Heart left ventricle (tissue), 16 donors: ENCODE data around the gene EIF2AK3. TPM values are rescaled to one million over a fixed set of nuclear protein-coding genes. Genes with fewer than 3 reads are reported as not detected.

Experiments
- ATAC-seq, 4 donors: fragments of 200-7000 bp; cut with Tn5 transposase; one replicate each; pipeline ENCODE4 v1.9.1; 2020 to 2022; ENCODE audit warnings: moderate library complexity in 4 of 4, mild to moderate bottlenecking in 3 of 4, moderate number of reproducible peaks in 1 of 4
- DNase-seq, 5 donors: peaks; one replicate each; pipeline ENCODE4 v3.0.0-alpha.2; 2020
- H3K27ac ChIP-seq, 12 donors: fragments of 200-600 bp; sonication (generic) in 4 of 12; one replicate each; pipeline versions ENCODE4 v1.5.0 to v1.8.0; 2016 to 2022; ENCODE audit warnings: mild to moderate bottlenecking in 2 of 12
- H3K27me3 ChIP-seq, 9 donors: fragments of 200-600 bp; sonication (generic) in 2 of 9; one replicate each; pipeline versions ENCODE4 v1.5.1 to v1.8.0; 2016 to 2022; ENCODE audit warnings: mild to moderate bottlenecking in 3 of 9
- H3K36me3 ChIP-seq, 9 donors: fragments of 200-600 bp; sonication (generic) in 2 of 9; one replicate each; pipeline versions ENCODE4 v1.5.0 to v1.8.0; 2018 to 2022; ENCODE audit warnings: mild to moderate bottlenecking in 2 of 9
- H3K4me1 ChIP-seq, 12 donors: fragments of 200-600 bp; sonication (generic) in 4 of 12; one replicate each; pipeline versions ENCODE4 v1.5.0 to v1.8.0; 2016 to 2022; ENCODE audit warnings: mild to moderate bottlenecking in 3 of 12
- H3K4me3 ChIP-seq, 12 donors: fragments of 200-600 bp; sonication (generic) in 4 of 12; one replicate each; pipeline versions ENCODE4 v1.5.0 to v1.8.0; 2017 to 2022; ENCODE audit warnings: mild to moderate bottlenecking in 9 of 12, moderate library complexity in 4 of 12
- H3K9me3 ChIP-seq, 12 donors: fragments of 200-600 bp; sonication (generic) in 4 of 12; one replicate each; pipeline versions ENCODE4 v1.5.0 to v1.8.0; 2016 to 2022; ENCODE audit warnings: mild to moderate bottlenecking in 1 of 12
- POLR2A ChIP-seq, 2 donors: fragments of 450-650 bp; IDR thresholded peaks; one replicate each; pipeline ENCODE4 v1.6.1; 2017; ENCODE audit warnings: antibody characterized with exemption in 2 of 2, mild to moderate bottlenecking in 2 of 2, moderate library complexity in 2 of 2
- WGBS, 4 donors: extraction: QIAGEN DNeasy Blood & Tissue Kit in 2 of 4; methylation state at CpG; one replicate each; pipeline versions ENCODE4 v1.1.5 to v1.1.7; 2013 to 2018; 5-methylcytosine and 5-hydroxymethylcytosine counted together
- intact Hi-C, 10 donors: fragments of 100-400 bp; cut with DNase I; formaldehyde crosslinking; loops; one replicate each; pipeline versions ENCODE4 v1.11.1 to v1.14.2; 2022
- polyA plus RNA-seq, 2 donors: library from polyadenylated mRNA; stranded (reverse); fragments of 200-250 nt; gene quantifications; one replicate each; pipeline ENCODE4 v1.2.3, GENCODE V29; 2013
- total RNA-seq, 9 donors: library from RNA; depleted of rRNA in 2 of 9; stranded (reverse); fragments of >200 nt in 2 of 9; fragmentation: NEBNext Ultra II Directional in 3 of 9; extraction: Animal tissue kit (Norgen Biotek cat#: 25700) in 3 of 9; gene quantifications; one replicate each; pipeline versions ENCODE4 v1.1.0 to v1.2.4, GENCODE V29; 2016 to 2023
- TF ChIP-seq, protein P1 (sequence below), 12 donors: fragments of 200-600 bp; sonication (generic) in 4 of 12; IDR thresholded peaks; one replicate each; pipeline versions ENCODE4 v1.5.0 to v1.8.0; 2018 to 2022; ENCODE audit warnings: antibody characterized with exemption in 12 of 12, mild to moderate bottlenecking in 5 of 12
- donor health status: ischemic (EF 13 %, LVEDD 7.1; RV severe dilation, severe dysfunction).
- donor health status: healthy with polysubstance abuse.
- donor health status: DM: no; HTN: yes; CAD: no.
- donor health status: DM: no; HTN: no; CAD: no.
- donor health status: ischemic (EF 25% LVEDD 6.9; RV normal size, moderate dysfunction).
- donor health status: ischemic (EF 25% LVEDD 5.7; RV mildly dilated, moderate dysfunction).
- donor health status: healthy.
- donor health status: DM: yes; HTN: yes; CAD: no.
- donor health status: ischemic (EF 35%, LVEDD 5.7; RV mildly dilated, moderate dysfunction).
- donor health status: nonischemic (EF 11% LVEDD 7.7; RV severe dilation, severe dysfunction).
- donor health status: DM: yes; HTN: yes; CAD: no.
- donor health status: PGD.
- donor health status: ischemic (EF 29% LVEDD 5.4; RV normal size, mild dysfunction).
- donor health status: nonischemic (EF 23%, LVEDD 6.1; RV moderate dilation, normal function).

The EIF2AK3 gene
- total and polyA plus RNA-seq, 11 donors: 2.7 to 29.9 (median 10.9) TPM

DNA sequence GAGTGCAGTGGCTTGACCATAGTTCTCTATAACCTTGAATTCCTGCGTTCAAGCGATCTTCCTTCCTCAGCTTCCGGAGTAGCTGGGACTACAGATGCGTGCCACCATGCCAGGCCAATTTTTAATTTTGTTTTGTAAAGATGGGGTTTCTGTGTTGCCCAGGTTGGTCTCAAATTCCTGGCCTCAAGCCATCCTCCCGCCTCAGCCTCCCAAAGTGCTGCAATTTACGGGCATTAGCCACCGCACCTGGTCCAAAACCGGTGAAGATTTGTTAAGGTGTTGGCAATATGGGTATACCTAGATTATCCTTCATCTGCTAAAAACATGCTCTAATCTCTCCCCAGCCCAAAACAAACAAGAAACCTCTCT, 1.3 kb upstream of the EIF2AK3 start:
- no peaks in the 10 kb centered on the region for H3K27me3 ChIP-seq
- H3K36me3 ChIP-seq: no peaks in the 10 kb centered on the region
- H3K27ac ChIP-seq: peak overlapping the region; percentile 88 to 99 (median 98)
- H3K4me3 ChIP-seq: peak overlapping the region; percentile 24 to 92 (median 66)
- ATAC-seq: no peak
- H3K9me3 ChIP-seq: no peaks in the 10 kb centered on the region
- intact Hi-C loops: loop anchor here in 8 of 10 donors (1.0 to 5.0 kb wide), 5 partner anchors 34 to 64 kb away; partner anchors contain the start of gene RPIA (in 2 of the 8)
- TF ChIP-seq, protein P1, sequence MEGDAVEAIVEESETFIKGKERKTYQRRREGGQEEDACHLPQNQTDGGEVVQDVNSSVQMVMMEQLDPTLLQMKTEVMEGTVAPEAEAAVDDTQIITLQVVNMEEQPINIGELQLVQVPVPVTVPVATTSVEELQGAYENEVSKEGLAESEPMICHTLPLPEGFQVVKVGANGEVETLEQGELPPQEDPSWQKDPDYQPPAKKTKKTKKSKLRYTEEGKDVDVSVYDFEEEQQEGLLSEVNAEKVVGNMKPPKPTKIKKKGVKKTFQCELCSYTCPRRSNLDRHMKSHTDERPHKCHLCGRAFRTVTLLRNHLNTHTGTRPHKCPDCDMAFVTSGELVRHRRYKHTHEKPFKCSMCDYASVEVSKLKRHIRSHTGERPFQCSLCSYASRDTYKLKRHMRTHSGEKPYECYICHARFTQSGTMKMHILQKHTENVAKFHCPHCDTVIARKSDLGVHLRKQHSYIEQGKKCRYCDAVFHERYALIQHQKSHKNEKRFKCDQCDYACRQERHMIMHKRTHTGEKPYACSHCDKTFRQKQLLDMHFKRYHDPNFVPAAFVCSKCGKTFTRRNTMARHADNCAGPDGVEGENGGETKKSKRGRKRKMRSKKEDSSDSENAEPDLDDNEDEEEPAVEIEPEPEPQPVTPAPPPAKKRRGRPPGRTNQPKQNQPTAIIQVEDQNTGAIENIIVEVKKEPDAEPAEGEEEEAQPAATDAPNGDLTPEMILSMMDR (IDR thresholded peaks at IDR 0.05): no peak
- no peak for TF ChIP-seq POLR2A (IDR thresholded peaks at IDR 0.05)
- no peak for DNase-seq
- H3K4me1 ChIP-seq: peaks cover 0 to 40% (median 30%) of the 10 kb centered on the region in 12 donors
- 78 to 82% (median 80%) methylated on average over 8 of the region's 8 CpGs for WGBS, 4 donors

DNA sequence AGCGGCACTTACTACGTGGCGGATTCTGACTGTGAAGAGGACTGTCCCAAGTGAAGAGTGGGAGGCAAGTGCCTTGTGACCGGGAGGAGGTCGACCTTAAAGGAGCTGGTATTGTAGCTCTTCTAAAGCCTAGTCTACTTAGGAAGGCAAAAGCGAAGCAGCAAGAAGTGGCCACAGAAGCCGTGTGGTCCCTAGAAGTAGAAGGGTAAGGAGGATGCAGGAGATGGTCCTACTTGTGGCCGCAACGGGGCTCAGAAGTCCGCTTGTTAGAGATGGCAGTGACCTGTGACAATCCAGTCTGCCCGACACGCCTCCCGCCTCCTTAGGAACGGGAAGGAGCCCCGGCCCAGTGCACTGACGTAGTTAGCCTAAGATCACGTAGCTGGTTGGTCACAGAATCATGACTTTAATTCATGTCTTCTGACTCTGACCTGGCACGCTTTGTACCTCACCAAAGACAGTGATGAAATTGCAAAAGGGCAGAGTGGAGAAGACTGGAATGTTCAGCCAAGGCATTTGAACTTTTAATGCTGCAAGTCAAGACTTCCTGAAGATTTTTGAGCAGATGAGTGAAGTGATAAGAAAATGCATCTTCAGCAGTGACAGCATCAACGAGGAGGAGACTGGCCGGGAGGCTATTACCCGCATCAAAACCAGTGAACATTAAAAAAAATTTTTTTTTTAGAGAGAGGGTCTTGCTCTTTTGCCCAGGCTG, 749 bp upstream of the EIF2AK3 start:
- WGBS, 4 donors: 2 to 5% (median 3%) methylated on average over 21 of the region's 21 CpGs
- DNase-seq (peak; percentile 92 to 96 (median 92)), ATAC-seq (peak; percentile 76 to 86 (median 82))
- Histone ChIP-seq H3K27me3 (no peaks in the 10 kb centered on the region), H3K4me3 (peak overlapping the region; percentile 24 to 92 (median 66)), H3K27ac (peak overlapping the region; percentile 88 to 99 (median 98)), H3K36me3 (no peaks in the 10 kb centered on the region), H3K4me1 (peaks cover 0 to 44% (median 32%) of the 10 kb centered on the region in 12 donors), H3K9me3 (no peaks in the 10 kb centered on the region)
- intact Hi-C loops: loop anchor here in 8 of 10 donors (1.0 to 5.0 kb wide), 8 partner anchors 28 to 64 kb away; partner anchors contain the start of gene RPIA (in 2 of the 8)
- TF ChIP-seq POLR2A (IDR thresholded peaks at IDR 0.05): peak; percentile 65 to 91
- TF ChIP-seq, protein P1 (IDR thresholded peaks at IDR 0.05): no peak

DNA sequence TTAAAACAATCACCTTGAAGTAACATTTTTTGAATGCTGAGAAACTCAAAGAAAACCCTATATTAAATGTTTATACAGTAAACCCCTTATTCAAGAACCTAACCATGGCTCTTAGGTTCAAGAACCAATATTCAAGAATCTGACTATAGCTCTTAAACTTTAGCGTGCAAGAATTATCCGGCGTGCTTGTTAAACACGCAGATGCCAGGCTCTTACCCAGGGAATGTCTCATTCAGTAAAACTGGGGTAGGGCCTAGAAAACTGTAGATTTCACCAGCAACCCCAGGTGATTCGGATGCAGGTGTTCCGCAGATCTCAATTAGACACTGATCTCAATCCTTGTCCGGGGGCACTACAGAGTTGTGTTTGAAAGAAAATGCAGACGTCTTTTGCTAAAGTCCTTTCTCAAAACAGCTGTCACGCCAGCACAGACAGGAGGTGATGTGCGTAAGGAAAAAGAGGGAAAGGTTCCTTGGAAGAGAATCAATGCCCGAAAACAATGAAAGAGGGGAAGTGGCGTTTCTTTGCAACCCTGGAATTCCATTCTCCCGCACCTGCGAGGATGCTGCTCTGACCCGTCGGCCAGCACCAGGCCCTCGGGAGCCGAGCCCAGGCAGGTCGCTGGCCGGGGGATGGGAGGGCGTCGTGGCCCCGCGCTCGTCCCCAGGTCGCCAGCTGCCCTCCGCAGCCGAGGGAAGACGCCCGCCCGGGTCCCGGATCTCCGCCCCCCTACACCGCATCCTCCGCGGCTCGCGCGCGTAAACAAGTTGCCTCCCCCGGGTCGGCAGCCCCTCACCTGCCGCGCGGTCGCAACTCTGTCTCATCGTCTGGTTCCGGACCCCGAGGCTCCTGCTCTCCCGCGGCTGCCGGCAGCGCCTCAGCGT, 851 bp downstream of the EIF2AK3 start:
- TF ChIP-seq POLR2A (IDR thresholded peaks at IDR 0.05): no peak
- TF ChIP-seq, protein P1 (IDR thresholded peaks at IDR 0.05): no peak
- H3K4me1 ChIP-seq: peaks cover 0 to 56% (median 33%) of the 10 kb centered on the region in 12 donors
- peak overlapping the region; percentile 90 to 99 (median 94) for H3K27ac ChIP-seq
- intact Hi-C loops: loop anchor here in 8 of 10 donors (1.0 to 5.0 kb wide), 7 partner anchors 26 to 66 kb away; partner anchors contain the start of gene RPIA (in 1 of the 8)
- H3K27me3 ChIP-seq: no peaks in the 10 kb centered on the region
- peak overlapping the region; percentile 78 to 95 (median 90) for H3K4me3 ChIP-seq
- DNase-seq: peak; percentile 29 to 73 (median 43)
- H3K9me3 ChIP-seq: no peaks in the 10 kb centered on the region
- no peak for ATAC-seq
- H3K36me3 ChIP-seq: no peaks in the 10 kb centered on the region
- 1 to 3% (median 2%) methylated on average over 23 to 54 of the region's 54 CpGs for WGBS, 4 donors
